GM19193 (cell line): Measurements from ENCODE around the gene PHKG2.

Source experiments
- POLR2A ChIP-seq: IDR thresholded peaks from 4 replicates; pipeline ENCODE4 v1.6.1; 2011; ENCODE audit not compliant: insufficient read depth, insufficient read length; ENCODE audit errors: extremely low read depth

PHKG2 gene

DNA sequence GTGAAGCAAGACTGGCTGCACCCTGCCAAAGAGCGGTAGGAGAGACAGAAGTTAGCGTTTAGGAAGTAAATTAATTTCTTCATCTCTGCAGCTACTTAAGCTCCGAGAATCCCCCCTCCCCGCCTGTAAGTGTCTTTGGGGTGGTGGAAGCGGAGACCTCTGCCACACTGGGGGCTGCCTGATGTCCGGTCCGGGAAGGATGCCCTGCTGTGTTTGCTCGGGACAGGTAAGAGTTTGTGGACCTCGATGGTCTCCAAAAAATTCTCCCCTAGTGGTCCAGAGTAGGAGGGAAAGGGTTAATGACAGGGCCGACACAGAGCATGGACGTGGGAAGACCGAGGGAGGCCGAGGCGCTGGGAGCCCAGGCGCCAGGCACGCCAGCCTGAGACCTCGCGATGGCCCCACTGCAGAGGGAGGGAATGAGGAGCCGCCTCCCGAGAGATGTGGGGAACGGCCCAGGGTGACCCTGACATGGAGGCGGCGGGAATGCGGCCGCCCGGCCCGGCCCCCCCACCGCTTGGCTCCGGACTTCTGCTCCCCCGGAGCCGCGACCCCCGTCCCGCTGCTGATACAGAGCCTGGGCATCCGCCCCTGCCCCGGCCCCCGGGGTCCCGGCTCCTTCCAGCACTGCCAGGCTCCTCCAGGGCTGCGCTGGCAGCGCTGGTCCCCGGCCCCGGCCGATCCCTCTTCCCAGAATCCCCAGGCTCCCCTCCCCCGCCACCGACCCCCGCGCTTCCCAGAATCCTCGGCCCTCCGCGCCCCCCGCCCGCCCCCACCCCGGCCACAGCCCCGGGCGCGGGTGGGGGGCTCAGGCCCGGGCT lies 38.1 kb downstream of the PHKG2 start:
- TF ChIP-seq POLR2A = no peak

DNA sequence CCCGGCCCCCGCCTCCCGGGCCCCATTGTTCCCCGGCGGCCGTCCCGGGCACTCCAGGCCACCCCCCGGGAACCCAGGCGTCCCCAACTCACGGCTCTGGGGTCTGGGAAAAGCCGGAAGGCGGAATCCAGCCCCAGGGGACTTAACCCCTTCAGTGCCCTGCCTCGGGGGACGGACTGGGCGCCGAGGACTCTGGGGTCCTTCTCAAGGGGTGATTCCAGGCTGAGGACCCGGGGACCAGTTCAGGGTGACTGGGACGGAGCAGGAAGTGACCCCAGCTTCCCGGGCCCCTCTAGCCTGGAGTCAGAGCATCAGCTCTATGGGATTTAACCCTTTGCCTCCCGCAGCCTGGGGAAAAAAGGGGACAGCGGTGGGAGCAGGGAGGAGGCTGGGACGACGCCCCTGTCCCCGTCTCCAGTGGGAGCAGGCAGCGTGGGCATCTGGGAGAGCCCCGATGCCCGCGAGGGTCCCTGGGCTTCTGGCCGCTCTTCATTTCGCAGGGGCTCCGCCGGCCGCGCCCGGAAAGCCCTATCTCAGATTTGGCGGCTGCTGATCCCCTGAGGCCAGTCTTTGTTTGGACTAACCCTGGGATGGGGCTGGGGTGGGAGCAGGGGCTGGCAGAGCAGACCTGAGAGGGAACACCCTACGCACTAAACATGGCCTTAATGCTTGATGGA lies 38.8 kb downstream of the PHKG2 start, which contains the start of gene ZNF629:
Gene ZNF629 (minus strand): TSS at position 270 of the 677 bp plus-strand sequence. CDS start 2,723 bp downstream, outside the sequence.
- TF ChIP-seq POLR2A = no peak

DNA sequence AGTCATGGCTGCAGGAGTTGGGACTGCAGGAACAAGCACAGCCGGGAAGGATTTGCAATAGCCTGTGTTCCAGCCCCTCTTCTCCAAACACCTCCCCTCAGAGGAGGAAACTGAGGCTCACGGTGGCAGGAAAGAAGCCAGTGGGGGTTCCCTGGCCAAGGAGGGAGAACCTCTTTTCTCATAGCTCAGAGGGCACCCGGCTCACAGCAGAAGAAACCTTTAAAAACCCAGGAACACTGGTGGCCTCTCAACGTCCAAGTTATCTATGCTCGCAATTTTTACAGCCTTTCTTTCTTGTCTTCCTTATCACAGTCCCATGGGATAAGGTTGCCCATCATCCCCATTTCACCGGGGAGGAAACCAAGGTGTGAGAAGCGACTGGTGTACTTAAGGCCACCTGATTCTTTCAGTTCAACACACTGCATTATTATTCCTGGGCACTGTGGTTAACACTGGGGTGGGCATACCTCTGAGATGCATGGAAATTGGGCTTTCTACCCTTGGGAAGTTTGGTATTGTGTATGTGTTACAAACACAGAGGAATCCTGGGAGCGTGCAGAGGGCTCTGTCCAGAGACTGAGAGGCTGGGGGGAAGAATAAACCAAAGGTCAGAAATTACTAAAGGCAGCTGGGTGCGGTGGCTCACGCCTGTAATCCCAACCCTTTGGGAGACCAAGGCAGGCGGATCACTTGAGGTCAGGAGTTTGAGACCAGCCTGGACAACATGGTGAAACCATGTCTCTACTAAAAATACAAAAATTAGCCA lies 39.6 kb downstream of the PHKG2 start:
- no peak for TF ChIP-seq POLR2A

DNA sequence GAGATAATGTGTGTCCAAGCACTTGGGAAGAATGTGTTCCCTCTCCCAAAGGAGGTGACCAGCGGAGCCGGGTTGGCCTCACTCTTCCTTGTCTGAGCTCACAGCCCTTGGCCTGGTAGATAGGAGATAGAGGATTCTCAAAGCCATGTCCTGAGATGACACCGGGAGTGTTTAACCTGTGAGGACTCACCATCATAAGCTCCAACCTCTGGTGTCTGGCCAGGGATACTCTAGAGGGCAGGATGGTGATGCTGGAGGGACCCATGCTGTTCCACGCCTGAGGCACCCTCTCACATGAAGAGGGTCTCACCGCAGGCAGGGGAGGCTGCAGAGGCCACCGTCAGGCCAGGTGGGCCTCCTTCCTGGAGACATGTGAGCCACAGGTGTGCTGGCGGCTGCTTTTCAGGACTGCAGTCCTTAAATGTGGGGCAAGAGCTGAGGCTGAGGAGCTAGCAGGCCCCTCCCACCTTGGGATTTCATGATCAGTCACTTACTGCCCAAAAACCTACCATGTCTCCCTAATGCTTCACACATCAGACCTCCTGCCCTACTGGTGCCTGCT lies 45.4 kb downstream of the PHKG2 start:
- no peak for TF ChIP-seq POLR2A

DNA sequence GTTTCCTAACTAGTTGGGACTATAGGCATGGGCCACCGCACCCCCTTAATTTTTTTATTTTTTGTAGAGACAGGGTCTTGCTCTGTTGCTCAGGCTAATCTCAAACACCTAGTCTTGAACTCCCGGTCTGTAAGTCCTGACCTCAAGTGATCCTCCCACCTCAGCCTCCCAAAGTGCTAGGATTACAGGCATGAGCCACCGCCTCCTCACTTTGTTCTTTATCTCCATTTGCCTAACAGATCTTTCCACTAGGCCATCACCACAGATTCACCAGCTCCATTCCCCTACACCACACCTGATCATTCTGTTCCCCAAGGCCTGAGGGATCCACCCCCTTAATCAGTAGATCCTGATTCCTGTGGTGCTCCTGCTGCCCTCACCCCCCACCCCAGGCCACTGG lies 46.4 kb downstream of the PHKG2 start:
- TF ChIP-seq POLR2A = no peak

DNA sequence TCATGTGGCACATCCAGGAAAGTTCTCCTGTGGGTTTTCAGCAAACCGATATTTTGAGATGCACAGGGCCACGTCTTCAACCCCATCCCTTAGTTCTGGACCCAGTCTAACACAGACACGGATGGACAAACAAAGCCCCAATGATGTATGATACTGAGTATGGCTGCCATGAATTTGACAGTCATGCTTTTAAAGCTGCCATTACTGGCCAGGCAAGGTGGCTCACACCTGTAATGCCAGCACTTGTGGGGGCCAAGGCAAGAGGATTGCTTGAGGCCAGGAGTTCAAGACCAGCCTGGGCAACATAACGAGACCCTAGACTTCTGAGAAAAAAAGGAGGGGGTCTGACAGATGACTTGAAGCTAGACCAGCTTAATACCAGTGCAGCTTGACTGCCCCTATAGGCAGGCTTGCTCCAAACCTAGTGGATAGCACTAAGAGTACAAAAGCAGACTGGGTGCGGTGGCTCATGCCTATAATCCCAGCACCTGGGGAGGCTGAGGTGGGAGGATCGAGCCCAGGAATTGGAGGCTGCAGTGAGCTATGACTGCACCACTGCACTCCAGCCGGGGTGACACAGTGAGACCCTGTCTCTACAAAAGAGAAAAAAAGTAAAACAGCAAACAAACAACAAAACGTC lies 49.6 kb downstream of the PHKG2 start:
- TF ChIP-seq POLR2A = no peak
